Inflammatory macrophage treated with lipopolysaccharide for 4 hours (primary cell): ENCODE results near the gene ASAP3.
A peak's percentile ranks its signal among the peaks of the same experiment; 100 is the strongest.

ENCODE experiments used
- DNase-seq: peaks from one replicate; pipeline ENCODE4 v3.0.0-alpha.2; 2020

The ASAP3 gene

GRCh38 chr1:23483321-23484252 lies at the start of gene ASAP3:
ASAP3 (minus strand) TSS chr1:23484179; CDS start chr1:23484133, 46 bp downstream.
- DNase-seq, result no peak

GRCh38 chr1:23533246-23534023 lies 49.5 kb upstream of the ASAP3 start:
- DNase-seq, result peak; percentile 96

GRCh38 chr1:23531562-23532094 lies 47.6 kb upstream of the ASAP3 start:
- no peak for DNase-seq

GRCh38 chr1:23530747-23531561 lies 47.0 kb upstream of the ASAP3 start, which contains the start of gene E2F2:
E2F2 (minus strand) TSS chr1:23531233; CDS start chr1:23530793, 440 bp downstream.
- DNase-seq, result peak; percentile 86

GRCh38 chr1:23530087-23530746 lies 46.2 kb upstream of the ASAP3 start:
- DNase-seq, result no peak

- no peak for DNase-seq
Measured at GRCh38 chr1:23529146-23530086, 45.4 kb upstream of the ASAP3 start.

- DNase-seq, result peak; percentile 92
Measured at GRCh38 chr1:23528250-23528978, 44.4 kb upstream of the ASAP3 start.

- no peak for DNase-seq
Measured at GRCh38 chr1:23527900-23528249, 43.9 kb upstream of the ASAP3 start.

GRCh38 chr1:23527366-23527765 lies 43.4 kb upstream of the ASAP3 start:
- DNase-seq, result peak; percentile 44

GRCh38 chr1:23526329-23527041 lies 42.5 kb upstream of the ASAP3 start:
- no peak for DNase-seq

GRCh38 chr1:23525558-23526250 lies 41.7 kb upstream of the ASAP3 start:
- no peak for DNase-seq

- no peak for DNase-seq
Measured at GRCh38 chr1:23524716-23525401, 40.9 kb upstream of the ASAP3 start.

- DNase-seq, result no peak
Measured at GRCh38 chr1:23524163-23524562, 40.2 kb upstream of the ASAP3 start.

GRCh38 chr1:23522244-23522982 lies 38.4 kb upstream of the ASAP3 start:
- DNase-seq, result peak; percentile 98

GRCh38 chr1:23521588-23521987 lies 37.6 kb upstream of the ASAP3 start:
- DNase-seq, result no peak

GRCh38 chr1:23517581-23517980 lies 33.6 kb upstream of the ASAP3 start:
- DNase-seq, result no peak

GRCh38 chr1:23515905-23516304 lies 31.9 kb upstream of the ASAP3 start:
- no peak for DNase-seq
